GM21390 (cell line): ENCODE data around the gene NOSIP.

Source experiments
- ATAC-seq: cut with Tn5 transposase; IDR thresholded peaks from one replicate; pipeline ENCODE4 v1.9.1; 2021; ENCODE audit not compliant: unreplicated experiment

Gene NOSIP

GRCh38 chr19:49573009-49573408 is 7.3 kb downstream of the NOSIP start:
- ATAC-seq: no peak

- no peak for ATAC-seq
These were observed 9.2 kb downstream of the NOSIP start for GRCh38 chr19:49570997-49571676.

GRCh38 chr19:49570138-49570856 is 10.1 kb downstream of the NOSIP start:
- no peak for ATAC-seq

GRCh38 chr19:49567861-49568441 is 12.4 kb downstream of the NOSIP start:
- ATAC-seq: no peak

GRCh38 chr19:49566302-49566701 is 14.1 kb downstream of the NOSIP start:
- ATAC-seq: no peak

GRCh38 chr19:49565261-49565660 is 15.1 kb downstream of the NOSIP start:
- no peak for ATAC-seq

GRCh38 chr19:49564616-49565045 is 15.7 kb downstream of the NOSIP start:
- no peak for ATAC-seq

- no peak for ATAC-seq
These were observed 19.9 kb downstream of the NOSIP start for GRCh38 chr19:49560358-49560900.

- ATAC-seq: no peak
These were observed 20.4 kb downstream of the NOSIP start for GRCh38 chr19:49559928-49560327.

- ATAC-seq: no peak
These were observed 20.9 kb downstream of the NOSIP start for GRCh38 chr19:49559443-49559842.

- no peak for ATAC-seq
These were observed 21.8 kb downstream of the NOSIP start for GRCh38 chr19:49558591-49558990.

GRCh38 chr19:49557641-49558325 is 22.6 kb downstream of the NOSIP start:
- no peak for ATAC-seq

- ATAC-seq: no peak
These were observed 23.7 kb downstream of the NOSIP start for GRCh38 chr19:49556412-49557398.

GRCh38 chr19:49555600-49556411 is 24.6 kb downstream of the NOSIP start:
- no peak for ATAC-seq

- no peak for ATAC-seq
These were observed 25.6 kb downstream of the NOSIP start for GRCh38 chr19:49554701-49555181.

- ATAC-seq: no peak
These were observed 26.7 kb downstream of the NOSIP start for GRCh38 chr19:49553451-49554271.

GRCh38 chr19:49552749-49553148 is 27.6 kb downstream of the NOSIP start:
- ATAC-seq: no peak

- ATAC-seq: no peak
These were observed 28.8 kb downstream of the NOSIP start for GRCh38 chr19:49551531-49551930.
